GM12801 (cell line): ENCODE results near the gene PHF20.

Experiments
- TF ChIP-seq, protein P1 (sequence below): IDR thresholded peaks from one replicate; pipeline ENCODE4 v1.5.1; 2011; ENCODE audit warnings: control low read depth; ENCODE audit not compliant: insufficient read length; ENCODE audit errors: extremely low read depth

PHF20 gene

DNA sequence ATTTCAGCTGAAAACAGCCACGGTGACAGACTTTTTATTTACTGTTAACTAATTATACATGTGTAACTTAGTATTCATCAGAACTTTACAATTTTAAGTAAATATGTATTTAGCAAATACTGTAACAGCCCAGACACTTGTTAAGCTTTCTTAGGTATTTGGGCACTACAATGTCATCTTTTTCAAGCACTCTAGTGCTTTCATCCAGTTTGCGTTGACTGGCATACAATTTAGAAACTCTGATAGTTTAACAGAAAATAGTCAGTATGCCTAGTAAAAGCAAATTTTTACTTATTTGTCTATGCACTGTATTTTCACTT, 40.4 kb upstream of the PHF20 start:
- TF ChIP-seq, protein P1, sequence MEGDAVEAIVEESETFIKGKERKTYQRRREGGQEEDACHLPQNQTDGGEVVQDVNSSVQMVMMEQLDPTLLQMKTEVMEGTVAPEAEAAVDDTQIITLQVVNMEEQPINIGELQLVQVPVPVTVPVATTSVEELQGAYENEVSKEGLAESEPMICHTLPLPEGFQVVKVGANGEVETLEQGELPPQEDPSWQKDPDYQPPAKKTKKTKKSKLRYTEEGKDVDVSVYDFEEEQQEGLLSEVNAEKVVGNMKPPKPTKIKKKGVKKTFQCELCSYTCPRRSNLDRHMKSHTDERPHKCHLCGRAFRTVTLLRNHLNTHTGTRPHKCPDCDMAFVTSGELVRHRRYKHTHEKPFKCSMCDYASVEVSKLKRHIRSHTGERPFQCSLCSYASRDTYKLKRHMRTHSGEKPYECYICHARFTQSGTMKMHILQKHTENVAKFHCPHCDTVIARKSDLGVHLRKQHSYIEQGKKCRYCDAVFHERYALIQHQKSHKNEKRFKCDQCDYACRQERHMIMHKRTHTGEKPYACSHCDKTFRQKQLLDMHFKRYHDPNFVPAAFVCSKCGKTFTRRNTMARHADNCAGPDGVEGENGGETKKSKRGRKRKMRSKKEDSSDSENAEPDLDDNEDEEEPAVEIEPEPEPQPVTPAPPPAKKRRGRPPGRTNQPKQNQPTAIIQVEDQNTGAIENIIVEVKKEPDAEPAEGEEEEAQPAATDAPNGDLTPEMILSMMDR = no peak

DNA sequence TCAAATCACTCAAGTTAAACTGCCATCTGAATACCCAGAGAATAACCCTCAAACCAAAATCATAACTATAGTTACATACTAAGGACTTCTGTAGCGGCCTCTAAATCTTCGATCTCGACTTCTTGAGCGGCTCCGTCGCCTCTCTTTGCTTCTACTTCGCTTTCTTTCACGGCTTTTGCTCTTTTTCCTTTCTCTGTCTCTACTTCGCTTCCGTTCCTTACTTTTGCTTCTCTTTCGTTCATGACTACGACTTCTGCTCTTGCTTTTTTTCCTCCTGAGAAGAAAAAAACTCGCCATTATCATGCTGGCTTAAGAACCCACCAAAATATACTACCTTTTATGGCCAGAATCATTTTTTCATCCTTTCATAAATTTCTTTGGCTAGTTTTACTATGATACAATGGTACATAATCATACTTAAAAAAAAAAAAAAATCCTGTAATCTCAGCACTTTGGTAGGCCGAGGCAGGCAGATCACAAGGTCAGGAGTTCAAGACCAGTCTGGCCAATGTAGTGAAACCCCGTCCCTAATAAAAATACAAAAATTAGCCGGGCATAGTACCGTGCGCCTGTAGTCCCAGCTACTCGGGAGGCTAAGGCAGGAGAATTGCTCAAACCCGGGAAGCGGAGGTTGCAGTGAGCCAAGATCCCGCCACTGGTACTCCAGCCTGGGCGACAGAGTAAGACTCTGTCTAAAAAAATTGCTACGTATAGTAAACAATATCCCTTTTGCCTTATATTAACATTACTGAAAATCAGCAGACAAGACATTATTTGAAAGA, 39.8 kb upstream of the PHF20 start:
- TF ChIP-seq, protein P1 = no peak

DNA sequence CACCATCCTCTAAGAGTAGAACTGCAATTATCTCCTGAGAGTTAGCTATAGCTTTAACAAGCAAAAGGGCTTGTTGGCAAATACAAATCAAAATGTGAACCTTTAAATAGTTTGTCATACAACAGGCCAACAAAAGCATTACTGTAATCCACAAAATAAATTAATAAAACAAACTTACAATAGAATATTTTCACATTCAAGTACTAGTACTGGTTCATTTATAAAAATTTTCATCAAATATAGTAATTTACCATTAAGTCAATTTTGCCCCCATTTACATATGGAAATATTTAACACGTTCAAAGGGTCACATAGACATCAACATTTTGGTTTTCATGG, 39.2 kb upstream of the PHF20 start:
- TF ChIP-seq, protein P1 = no peak

DNA sequence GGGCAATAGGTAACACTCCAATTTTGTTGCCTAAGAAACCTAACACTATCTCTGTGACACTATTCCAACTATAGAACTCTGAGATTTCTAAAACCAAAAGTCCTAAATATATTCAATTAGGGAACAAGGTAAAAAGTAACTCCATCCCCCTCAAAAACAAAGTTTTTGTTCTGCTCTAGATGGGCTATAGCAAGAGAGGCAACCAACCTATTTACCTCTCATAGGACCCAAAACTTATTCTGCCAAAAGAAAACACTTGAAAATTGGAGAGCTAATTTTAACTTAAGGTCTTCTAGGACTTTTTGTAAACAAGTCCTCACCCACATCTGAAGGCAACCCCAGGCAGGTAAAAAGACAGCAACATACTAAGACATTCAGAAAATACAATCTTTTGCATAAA, 37.4 kb upstream of the PHF20 start:
- TF ChIP-seq, protein P1 = no peak

- TF ChIP-seq, protein P1 = no peak
Observed at GRCh38 chr20:35734777-35735649, 36.8 kb upstream of the PHF20 start.

GRCh38 chr20:35735826-35736470, 35.9 kb upstream of the PHF20 start:
- TF ChIP-seq, protein P1 = no peak

- TF ChIP-seq, protein P1 = no peak
Observed at GRCh38 chr20:35737865-35738333, 33.9 kb upstream of the PHF20 start.
